HepG2 (cell line): ENCODE results near the gene EXTL1. TPM values are rescaled to one million over a fixed set of nuclear protein-coding genes. Genes with fewer than 3 reads are reported as not detected.

ENCODE experiments used
- ATAC-seq: fragments of 200-7000 bp; cut with Tn5 transposase; 3 replicates; pipeline ENCODE4 v1.9.1; 2020; ENCODE audit warnings: mild to moderate bottlenecking, moderate library complexity
- BruUV-seq: library from RNA; stranded (reverse); fragments of 400-500 nt; replicated peaks from 2 replicates; lab custom pipeline; 2021; lab: Mats Ljungman, UMichigan
- CTCF ChIA-PET: fragments of 300-600 bp; formaldehyde crosslinking; extraction: SDS; loops from one replicate; lab custom pipeline; 2021; ENCODE audit warnings: low total read pairs, inconsistent platforms, low intra/inter-chr PET ratio; lab: Yijun Ruan, JAX
- POLR2A ChIA-PET: fragments of 350-600 bp; sonication (Branson Sonifier 250); formaldehyde crosslinking; loops from one replicate; lab custom pipeline; 2020; ENCODE audit warnings: antibody characterized with exemption, inconsistent platforms; lab: Yijun Ruan, JAX
- DNase-seq: peaks from one replicate; pipeline ENCODE4 v3.0.0-alpha.2; 2015; ENCODE audit warnings: low spot score
- FAIRE-seq: peaks from 3 replicates; lab custom pipeline; 2011; peaks lifted over from hg19 to GRCh38; lab: Jason Lieb, UNC
- H2AFZ ChIP-seq: one replicate; pipeline ENCODE4 v1.6.1; 2011; ENCODE audit warnings: low read length, inconsistent platforms
- H3K27ac ChIP-seq: fragments of 300-600 bp; 3 replicates; pipeline ENCODE4 v1.8.0; 2011; ENCODE audit warnings: mixed run types, mild to moderate bottlenecking, mixed read lengths, low read length, inconsistent platforms; ENCODE audit not compliant: insufficient read depth; ENCODE audit errors: extremely low read length
- H3K27me3 ChIP-seq, 2 experiments: fragments of 200-600 bp in 1 of 2; 2 replicates in 1 of 2; 3 replicates in 1 of 2; pipeline versions ENCODE4 v1.6.0 to v1.8.0; 2011; ENCODE audit warnings: low read length in 2 of 2, mild to moderate bottlenecking in 2 of 2, moderate library complexity in 2 of 2, inconsistent platforms in 1 of 2; ENCODE audit not compliant: insufficient read depth in 2 of 2, control insufficient read depth in 1 of 2
- H3K36me3 ChIP-seq, 2 experiments: fragments of 200-600 bp in 1 of 2; replicated peaks in 1 of 2; 2 replicates in 1 of 2; 3 replicates in 1 of 2; pipeline versions ENCODE4 v1.5.1 to v1.8.0; 2011; ENCODE audit warnings: low read length in 2 of 2, inconsistent platforms in 1 of 2; ENCODE audit not compliant: insufficient read depth in 2 of 2, control insufficient read depth in 1 of 2
- H3K4me1 ChIP-seq: 2 replicates; pipeline ENCODE4 v1.5.1; 2012; ENCODE audit warnings: low read length, inconsistent platforms; ENCODE audit not compliant: insufficient read depth
- H3K4me2 ChIP-seq: 2 replicates; pipeline ENCODE4 v1.6.0; 2011; ENCODE audit warnings: low read depth, low read length, inconsistent platforms
- H3K4me3 ChIP-seq, 3 experiments: fragments of 200-600 bp in 1 of 3; sonication (generic), shearing (Covaris generic) in 1 of 3; replicated peaks in 1 of 3; 2 replicates each; pipeline ENCODE4 v1.5.1; 2011 to 2016; ENCODE audit warnings: low read length in 3 of 3, inconsistent platforms in 2 of 3, low read depth in 2 of 3, mild to moderate bottlenecking in 2 of 3, control low read depth in 1 of 3, mixed read lengths in 1 of 3; ENCODE audit not compliant: insufficient read depth in 1 of 3
- H3K79me2 ChIP-seq: one replicate; pipeline ENCODE4 v1.6.1; 2011; ENCODE audit warnings: low read length, inconsistent platforms; ENCODE audit not compliant: insufficient read depth
- H3K9ac ChIP-seq: 2 replicates; pipeline ENCODE4 v1.6.0; 2011; ENCODE audit warnings: mild to moderate bottlenecking, low read depth, low read length, inconsistent platforms; ENCODE audit not compliant: insufficient read depth
- H3K9me3 ChIP-seq: 2 replicates; pipeline ENCODE4 v1.5.1; 2012; ENCODE audit warnings: mild to moderate bottlenecking, low read length
- H4K20me1 ChIP-seq: 2 replicates; pipeline ENCODE4 v1.6.0; 2011; ENCODE audit warnings: inconsistent platforms, mild to moderate bottlenecking, low read length, moderate library complexity; ENCODE audit not compliant: insufficient read depth
- BCLAF1 ChIP-seq: fragments of 450-650 bp; IDR thresholded peaks from 2 replicates; pipeline ENCODE4 v1.6.1; 2017; ENCODE audit warnings: mild to moderate bottlenecking
- NCOA2 ChIP-seq: sonication (generic); formaldehyde crosslinking; IDR thresholded peaks from 2 replicates; pipeline ENCODE4 v1.8.0; 2022; ENCODE audit warnings: inconsistent platforms
- PAXIP1 ChIP-seq: sonication (generic); formaldehyde crosslinking; conservative IDR thresholded peaks from 2 replicates; pipeline ENCODE4 v1.4.0; 2020; ENCODE audit warnings: mild to moderate bottlenecking, missing genetic modification reagents, moderate library complexity
- PLSCR1 ChIP-seq: sonication (generic); formaldehyde crosslinking; IDR thresholded peaks from 2 replicates; pipeline ENCODE4 v1.5.0; 2020; ENCODE audit warnings: missing genetic modification reagents, mild to moderate bottlenecking, borderline replicate concordance
- TRIM24 ChIP-seq: sonication (generic); formaldehyde crosslinking; IDR thresholded peaks from 2 replicates; pipeline ENCODE4 v1.8.0; 2022; ENCODE audit warnings: mild to moderate bottlenecking, missing genetic modification reagents
- ZC3H4 ChIP-seq: sonication (generic); formaldehyde crosslinking; IDR thresholded peaks from 2 replicates; pipeline ENCODE4 v1.4.0; 2020; ENCODE audit warnings: missing genetic modification reagents, borderline replicate concordance
- ZNF207 ChIP-seq: fragments of 450-650 bp; IDR thresholded peaks from 2 replicates; pipeline ENCODE4 v1.6.1; 2016; ENCODE audit warnings: antibody characterized with exemption, borderline replicate concordance
- ZNF891 ChIP-seq: sonication (generic); formaldehyde crosslinking; IDR thresholded peaks from 2 replicates; pipeline ENCODE4 v1.5.0; 2020; ENCODE audit warnings: mild to moderate bottlenecking, missing genetic modification reagents
- WGBS: methylation state at CpG from one replicate; pipeline ENCODE4 v1.1.6; 2017; ENCODE audit warnings: low lambda C conversion rate; 5-methylcytosine and 5-hydroxymethylcytosine counted together
- in situ Hi-C: cut with HindIII; loops from 2 replicates; pipeline ENCODE4 v1.10.0; 2017; ENCODE audit warnings: low pct_unique_long_range_greater_than_20kb; ENCODE audit not compliant: extremely low pct_ligation_motif_present
- intact Hi-C: fragments of 100-400 bp; cut with micrococcal nuclease; formaldehyde crosslinking; loops from one replicate; pipeline ENCODE4 v1.10.0; 2022; ENCODE audit not compliant: unreplicated experiment
- polyA plus RNA-seq, 8 experiments: library from polyadenylated mRNA; depleted of rRNA in 3 of 8; stranded (reverse) in 7 of 8; unstranded in 1 of 8; fragments of >200 nt; fragmentation: Illumina TruSeq in 4 of 8; extraction: Trizol in 4 of 8; gene quantifications; 2 replicates each; pipeline versions ENCODE4 v1.2.1 to v1.2.3, GENCODE V29; 2011 to 2016; ENCODE audit warnings: low read depth in 4 of 8, missing spikeins in 1 of 8, mixed read lengths in 1 of 8; ENCODE audit not compliant: insufficient read depth in 1 of 8
- total RNA-seq, 5 experiments: library from RNA; depleted of rRNA; stranded (reverse); fragments of >200 nt; fragmentation: Illumina TruSeq; extraction: Trizol; gene quantifications; 2 replicates each; pipeline ENCODE4 v1.2.3, GENCODE V29; 2016; ENCODE audit warnings: low read depth in 1 of 5

Gene EXTL1
- total and polyA plus RNA-seq, 2 of the 13 experiments (the other 11 are each of a cell fraction or from before 2014, with no cell fraction given): 0.35 to 1.0 TPM

GRCh38 chr1:26015358-26015757 is 6.2 kb upstream of the EXTL1 start (continued):
- TF ChIP-seq PLSCR1 (CRISPR knock-in tag) (no peak), NCOA2 (CRISPR knock-in tag) (peak; percentile 30; the same call in 1 of the 2 replicates), BCLAF1 (no peak), ZC3H4 (no peak), ZNF891 (CRISPR knock-in tag) (no peak), TRIM24 (CRISPR knock-in tag) (no peak)

GRCh38 chr1:26016258-26016952 is 5.2 kb upstream of the EXTL1 start:
- peaks cover 8 to 20% of the 10 kb centered on the region in 2 experiments for H3K27me3 ChIP-seq
- DNase-seq: no peak
- ATAC-seq: no peak
- whole genome bisulfite sequencing: 54% methylated on average over 6 of the region's 10 CpGs
- H3K9ac ChIP-seq: no peak overlapping the region
- H3K27ac ChIP-seq: no peak overlapping the region
- ChIA-PET POLR2A (no interaction called here), CTCF (no interaction called here)
- H3K4me2 ChIP-seq: no peak overlapping the region
- no peaks in the 10 kb centered on the region for H4K20me1 ChIP-seq
- intact Hi-C loops (no loop called here), in situ Hi-C loops (no loop called here)
- H3K4me1 ChIP-seq: peaks cover 73% of the 10 kb centered on the region
- FAIRE-seq: no peak
- no peak for TF ChIP-seq ZNF207
- TF ChIP-seq PAXIP1 (CRISPR knock-in tag): no peak
- no TSS peak for BruUV-seq
- no peaks in the 10 kb centered on the region for H3K36me3 ChIP-seq
- no peaks in the 10 kb centered on the region for H3K9me3 ChIP-seq
- H3K4me3 ChIP-seq: no peak overlapping the region
- H3K79me2 ChIP-seq: no peaks in the 10 kb centered on the region
- H2AFZ ChIP-seq: no peak overlapping the region
